RPMI7951 (cell line): ENCODE data around the gene IRF2. TPM values are rescaled to one million over a fixed set of nuclear protein-coding genes. Genes with fewer than 3 reads are reported as not detected.

Source experiments
- DNase-seq: peaks from one replicate; pipeline ENCODE4 v3.0.0-alpha.2; 2012; ENCODE audit warnings: low read depth
- total RNA-seq: library from RNA; depleted of rRNA; stranded (reverse); fragments of >200 nt; shearing (Covaris generic); gene quantifications from 2 replicates; pipeline ENCODE4 v1.2.3, GENCODE V29; 2014; rRNA removed

Gene IRF2
- 24.9 and 43.3 TPM in 2 replicates for total RNA-seq

- DNase-seq: peak; percentile 96
Observed at GRCh38 chr4:184474263-184475095, at the start of gene IRF2. TSS of gene IRF2 (minus strand) at chr4:184474550. CDS start at chr4:184429064, 45,486 bp downstream.

DNA sequence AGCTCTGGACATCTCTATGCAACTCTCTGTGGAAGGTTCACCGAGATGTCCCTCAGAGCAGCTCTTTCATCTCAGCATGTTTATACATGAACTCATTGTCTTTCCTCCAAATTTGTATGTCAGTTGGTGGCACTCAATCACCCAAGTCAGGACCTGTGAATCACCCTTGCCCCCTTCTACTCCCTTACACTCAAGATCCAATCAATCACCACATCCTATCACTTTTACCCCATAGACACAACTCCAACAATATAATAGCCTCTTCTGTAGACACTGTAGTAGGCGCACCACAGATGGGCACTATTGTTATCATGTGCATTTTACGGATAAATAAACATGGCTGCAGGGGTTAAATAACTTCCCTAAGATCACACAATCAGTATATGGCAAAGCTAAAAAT, 41.3 kb upstream of the IRF2 start:
- no peak for DNase-seq

GRCh38 chr4:184514121-184514988, 40.0 kb upstream of the IRF2 start:
- DNase-seq: peak; percentile 85

GRCh38 chr4:184513802-184514120, 39.4 kb upstream of the IRF2 start:
- DNase-seq: no peak

- no peak for DNase-seq
Observed at GRCh38 chr4:184511156-184511555, 36.8 kb upstream of the IRF2 start.

DNA sequence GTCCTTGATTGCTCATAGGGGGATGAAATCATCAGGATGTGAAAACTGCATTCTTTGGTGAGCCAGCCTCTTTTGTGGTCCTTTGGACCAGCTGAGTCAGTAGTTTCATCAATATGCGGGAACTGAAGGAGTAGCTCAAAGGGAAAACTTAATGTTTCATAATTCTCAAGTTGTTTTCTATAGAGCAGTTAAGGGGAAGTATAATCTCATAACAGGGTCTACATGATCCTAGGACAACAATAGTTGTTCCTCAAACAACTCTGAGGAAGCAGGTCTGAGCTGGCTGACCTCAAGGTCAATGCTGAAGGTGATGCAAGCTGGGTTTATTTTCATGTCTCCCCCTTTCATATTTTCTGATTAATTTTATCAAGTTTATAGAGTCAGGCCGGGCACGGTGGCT, 36.1 kb upstream of the IRF2 start:
- DNase-seq: no peak

GRCh38 chr4:184506527-184507121, 32.3 kb upstream of the IRF2 start:
- no peak for DNase-seq

GRCh38 chr4:184504385-184504784, 30.0 kb upstream of the IRF2 start:
- DNase-seq: no peak

DNA sequence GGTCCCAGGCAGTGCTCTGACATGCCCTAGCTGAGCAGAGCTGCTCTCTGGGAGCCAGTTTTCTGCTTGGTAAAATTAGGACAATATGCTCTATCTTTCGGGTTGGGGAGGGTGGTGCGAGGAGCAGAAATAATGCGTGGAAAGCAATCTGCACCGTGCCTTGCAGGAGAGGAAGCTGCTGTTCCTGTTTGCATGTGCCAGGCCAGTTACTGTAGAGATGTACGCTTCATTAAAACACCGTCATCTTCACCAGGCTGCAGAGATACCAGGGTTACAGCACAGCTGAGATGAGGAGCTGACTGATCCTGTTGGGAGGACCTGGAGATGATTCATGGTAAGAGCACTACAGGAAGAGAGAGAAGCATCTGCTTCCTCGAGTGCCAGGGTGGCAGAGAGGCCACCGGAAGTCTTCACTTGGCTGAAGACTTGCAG, 29.5 kb upstream of the IRF2 start:
- DNase-seq: peak; percentile 6

GRCh38 chr4:184500748-184501589, 26.6 kb upstream of the IRF2 start:
- no peak for DNase-seq

GRCh38 chr4:184499996-184500395, 25.6 kb upstream of the IRF2 start:
- DNase-seq: no peak

DNA sequence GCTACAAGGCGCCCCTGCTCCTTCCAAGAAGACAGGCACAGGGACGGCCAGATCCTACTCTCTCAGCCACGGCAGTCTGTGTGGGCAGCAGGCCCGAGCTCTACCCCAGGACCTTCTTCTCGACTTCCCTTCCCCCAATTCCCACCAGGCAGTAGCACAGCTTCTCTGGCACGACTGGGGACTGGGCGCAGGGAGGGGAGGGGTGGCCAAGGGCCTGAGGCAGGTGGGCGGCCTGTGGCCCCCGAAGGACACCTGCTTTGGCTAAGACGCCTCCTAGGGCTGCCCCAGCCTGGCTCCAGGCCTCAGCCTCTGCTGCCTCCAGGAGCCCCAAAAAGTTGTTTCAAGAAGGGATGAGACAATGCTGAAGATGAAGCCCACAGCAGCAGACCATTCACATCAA, 24.2 kb upstream of the IRF2 start:
- no peak for DNase-seq

DNA sequence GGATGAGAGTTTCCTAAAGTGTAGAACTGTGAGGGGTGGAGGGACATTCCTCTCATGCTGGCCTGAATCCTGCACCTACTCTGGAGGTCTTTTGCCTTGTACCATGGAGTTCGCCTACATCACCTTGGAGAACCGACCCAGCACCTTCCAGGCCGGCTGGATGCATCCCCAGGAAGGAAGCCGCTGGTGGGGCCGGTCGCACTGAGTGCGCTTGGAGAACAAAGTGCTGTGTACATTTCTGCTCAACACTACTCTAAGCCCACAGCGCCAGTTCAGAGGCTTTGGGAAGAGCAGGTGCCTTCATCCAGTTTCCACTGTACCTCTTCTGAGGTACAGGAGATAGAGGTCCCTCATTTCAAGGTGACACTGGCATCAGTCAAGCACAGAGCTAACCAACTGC, 15.4 kb upstream of the IRF2 start:
- DNase-seq: no peak

- DNase-seq: no peak
Observed at GRCh38 chr4:184487503-184487902, 13.2 kb upstream of the IRF2 start.

DNA sequence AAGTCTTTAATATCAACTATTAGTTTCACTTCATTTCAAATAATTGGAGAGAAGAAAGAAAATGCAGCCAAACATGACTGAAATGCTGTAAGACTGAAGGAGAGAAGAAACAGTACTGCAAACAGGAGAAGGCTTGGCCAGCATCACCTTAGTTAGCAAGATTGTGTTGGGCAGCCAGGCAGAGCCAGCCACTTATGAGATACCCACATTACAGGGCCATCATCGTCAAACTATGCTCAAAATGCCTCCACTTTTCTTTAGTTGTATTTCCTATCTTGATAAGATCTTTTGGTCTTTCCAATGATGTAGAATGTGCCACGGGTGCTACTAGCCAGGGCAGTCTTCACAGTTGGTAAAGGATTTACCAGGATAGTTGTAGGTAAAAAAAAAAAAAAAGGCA, 10.9 kb upstream of the IRF2 start:
- DNase-seq: no peak

DNA sequence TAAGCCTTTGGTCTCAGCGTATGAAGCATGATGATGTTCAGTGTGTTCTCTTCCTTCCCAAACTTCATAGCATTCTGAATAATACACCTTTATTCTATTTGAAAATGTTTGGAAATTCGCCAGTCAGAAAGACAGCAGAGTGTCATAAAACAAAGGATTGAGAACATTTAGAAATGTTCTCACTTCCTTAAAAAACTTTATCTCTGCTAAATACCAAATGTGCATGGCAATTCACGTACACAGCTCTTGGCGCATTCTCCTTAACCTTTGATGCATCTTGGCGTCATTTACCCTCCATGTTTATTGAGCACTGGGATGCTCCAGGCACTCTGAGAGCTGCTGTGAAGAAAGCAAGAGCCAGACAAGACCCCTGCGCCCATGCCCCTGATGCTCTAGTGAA, 7.2 kb upstream of the IRF2 start:
- no peak for DNase-seq

DNA sequence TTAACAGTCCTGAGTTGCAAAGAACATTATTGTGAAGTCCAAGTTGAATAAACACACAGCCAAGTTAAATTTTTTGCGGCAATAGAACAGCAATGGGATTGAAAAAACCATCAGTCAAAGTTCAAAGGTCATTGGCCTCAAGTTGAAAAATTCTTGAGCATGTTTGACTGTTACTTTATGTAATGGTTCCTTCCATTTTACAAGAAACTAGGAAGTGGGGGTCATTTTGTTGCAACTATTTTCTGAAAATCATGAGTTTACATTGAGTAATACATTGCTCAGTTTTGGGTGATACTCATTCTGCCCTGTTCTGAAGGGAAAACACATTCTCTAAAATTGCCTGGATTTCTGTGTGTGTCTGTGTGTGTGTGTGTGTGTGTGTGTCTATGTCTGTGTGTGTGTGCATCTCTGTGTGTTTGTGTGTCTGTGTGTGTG, 5.2 kb upstream of the IRF2 start:
- DNase-seq: no peak

- no peak for DNase-seq
Observed at GRCh38 chr4:184477201-184477999, 3.0 kb upstream of the IRF2 start.

- DNase-seq: no peak
Observed at GRCh38 chr4:184476695-184477094, 2.3 kb upstream of the IRF2 start.

GRCh38 chr4:184475498-184475897, 1.1 kb upstream of the IRF2 start:
- no peak for DNase-seq

- DNase-seq: peak; percentile 47
Observed at GRCh38 chr4:184475096-184475461, 729 bp upstream of the IRF2 start.
